ENCODE results near the gene GPATCH3.
"Not testable (repeated sequence)": the region's sequence is repeated elsewhere in the genome, so short reads cannot be mapped to it uniquely, and the experiment has no call there.

The GPATCH3 gene

DNA sequence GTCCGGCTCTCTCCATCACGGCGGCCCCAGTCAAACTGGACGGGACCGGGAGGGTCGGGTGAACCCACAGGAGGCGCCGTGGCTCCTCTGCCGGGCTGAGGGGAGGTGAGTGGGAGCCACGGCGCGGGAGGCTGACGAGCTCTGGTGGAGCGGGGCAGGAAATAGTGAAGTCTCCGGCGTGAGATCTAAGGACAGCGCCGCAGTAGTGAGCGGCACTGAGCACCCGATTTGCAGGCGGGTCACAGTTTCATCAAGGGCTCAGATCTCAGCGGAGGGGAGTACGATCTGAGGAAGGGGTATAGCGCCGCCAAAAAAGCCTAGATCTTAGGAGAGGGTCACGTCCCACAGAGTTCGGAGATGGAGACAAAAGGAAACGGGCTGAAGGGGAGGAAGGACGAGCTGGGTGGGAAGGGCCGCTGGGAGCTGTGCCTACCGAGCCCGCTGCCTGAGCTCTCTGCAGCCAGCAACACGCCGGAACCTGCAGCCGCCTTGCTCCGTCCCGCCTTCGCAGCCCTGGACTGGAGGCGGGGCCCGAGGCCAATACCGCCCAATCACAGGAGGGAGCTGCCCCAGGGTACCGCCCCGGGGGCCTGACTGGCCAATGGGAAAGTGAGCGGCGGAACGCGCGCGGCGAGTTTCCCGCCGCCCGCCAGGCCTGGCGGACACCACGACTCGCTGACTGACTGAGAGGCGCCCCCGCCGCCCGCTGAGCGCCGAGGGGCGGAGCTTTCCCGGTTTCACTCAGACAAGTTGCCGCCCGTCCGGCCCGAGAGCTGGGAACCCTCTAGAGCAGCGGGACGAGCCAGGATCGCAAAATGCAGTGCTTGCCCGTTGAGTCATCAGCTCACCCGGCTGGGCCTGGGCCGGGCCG is 35.4 kb downstream of the GPATCH3 start:
- DNase-seq (ENCODE audit: low read depth in 2 of 2): peak; percentile 82 to 86

DNA sequence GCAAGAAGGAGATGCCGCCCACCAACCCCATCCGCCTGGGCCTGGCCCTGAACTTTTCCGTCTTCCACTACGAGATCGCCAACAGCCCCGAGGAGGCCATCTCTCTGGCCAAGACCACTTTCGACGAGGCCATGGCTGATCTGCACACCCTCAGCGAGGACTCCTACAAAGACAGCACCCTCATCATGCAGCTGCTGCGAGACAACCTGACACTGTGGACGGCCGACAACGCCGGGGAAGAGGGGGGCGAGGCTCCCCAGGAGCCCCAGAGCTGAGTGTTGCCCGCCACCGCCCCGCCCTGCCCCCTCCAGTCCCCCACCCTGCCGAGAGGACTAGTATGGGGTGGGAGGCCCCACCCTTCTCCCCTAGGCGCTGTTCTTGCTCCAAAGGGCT is 36.6 kb downstream of the GPATCH3 start:
- DNase-seq (ENCODE audit: low read depth in 2 of 2): no peak

DNA sequence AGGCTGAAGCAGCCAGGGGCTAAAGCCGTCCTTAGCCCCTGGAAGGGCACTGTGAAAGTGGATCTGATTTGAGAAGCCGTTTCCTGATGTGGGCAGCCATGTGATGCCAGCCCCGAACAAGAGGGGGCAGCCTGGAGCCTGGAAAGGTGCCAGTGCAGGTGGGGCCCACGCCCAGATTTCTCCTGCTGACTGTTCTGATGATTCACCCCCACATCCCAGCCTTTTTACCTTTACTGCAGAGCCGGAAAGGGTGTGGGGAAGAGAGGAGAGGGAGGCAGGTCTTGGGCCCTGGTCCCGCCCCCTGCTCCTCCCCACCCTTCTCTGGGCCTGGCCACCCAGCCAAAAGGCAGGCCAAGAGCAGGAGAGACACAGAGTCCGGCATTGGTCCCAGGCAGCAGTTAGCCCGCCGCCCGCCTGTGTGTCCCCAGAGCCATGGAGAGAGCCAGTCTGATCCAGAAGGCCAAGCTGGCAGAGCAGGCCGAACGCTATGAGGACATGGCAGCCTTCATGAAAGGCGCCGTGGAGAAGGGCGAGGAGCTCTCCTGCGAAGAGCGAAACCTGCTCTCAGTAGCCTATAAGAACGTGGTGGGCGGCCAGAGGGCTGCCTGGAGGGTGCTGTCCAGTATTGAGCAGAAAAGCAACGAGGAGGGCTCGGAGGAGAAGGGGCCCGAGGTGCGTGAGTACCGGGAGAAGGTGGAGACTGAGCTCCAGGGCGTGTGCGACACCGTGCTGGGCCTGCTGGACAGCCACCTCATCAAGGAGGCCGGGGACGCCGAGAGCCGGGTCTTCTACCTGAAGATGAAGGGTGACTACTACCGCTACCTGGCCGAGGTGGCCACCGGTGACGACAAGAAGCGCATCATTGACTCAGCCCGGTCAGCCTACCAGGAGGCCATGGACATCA is 37.2 kb downstream of the GPATCH3 start, which contains the start of gene SFN:
Gene SFN, plus strand, starts transcription at position 369 of the 904 bp plus-strand sequence. Its CDS starts 64 bp downstream, at position 433.
- no peak for DNase-seq (ENCODE audit: low read depth in 2 of 2)

DNA sequence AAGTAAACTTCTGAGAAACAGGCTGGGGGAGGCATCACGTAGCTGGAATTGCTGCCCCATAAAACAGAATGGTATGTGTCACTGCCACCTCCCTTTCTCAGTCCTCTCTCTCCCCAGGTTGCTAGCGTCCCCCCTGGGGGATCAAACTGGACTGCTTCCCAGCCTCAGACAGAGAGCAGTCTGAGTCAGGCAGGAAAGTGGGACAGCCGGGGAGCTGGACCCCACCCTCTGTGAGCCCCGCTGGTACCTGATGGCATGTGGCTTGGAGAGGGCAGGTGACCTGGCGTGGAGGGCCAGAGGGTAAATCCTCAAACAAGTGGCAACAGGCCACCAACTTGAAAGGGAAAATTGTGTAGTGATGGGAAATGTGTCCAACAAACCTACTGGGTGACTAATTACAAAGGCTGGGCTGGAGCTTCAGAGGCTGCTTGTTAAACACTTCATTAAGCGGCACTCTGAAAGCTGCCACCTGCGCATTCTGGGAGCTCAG is 38.3 kb downstream of the GPATCH3 start:
- no peak for DNase-seq (ENCODE audit: low read depth in 2 of 2)

DNA sequence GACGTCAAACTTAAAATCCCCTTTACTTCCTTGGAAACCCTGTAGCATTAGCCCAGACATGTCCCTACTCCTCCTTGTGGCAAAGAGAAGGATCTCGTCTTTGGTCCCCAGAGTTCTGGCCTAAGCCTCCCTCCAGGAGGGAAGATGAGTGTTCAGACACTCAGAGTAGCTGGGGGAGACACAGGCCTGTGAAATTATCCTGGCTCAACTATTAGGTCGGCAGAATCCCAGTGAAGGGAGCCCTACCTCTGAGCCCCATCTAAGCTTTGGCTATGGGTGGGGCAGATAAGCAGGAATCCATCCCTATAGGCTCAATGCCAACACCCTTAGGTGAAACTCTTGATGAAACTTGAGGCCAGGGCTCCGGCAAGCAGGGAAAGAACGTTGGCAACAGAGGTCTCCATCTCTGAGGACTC is 39.0 kb downstream of the GPATCH3 start:
- no peak for DNase-seq (ENCODE audit: low read depth in 2 of 2)

DNA sequence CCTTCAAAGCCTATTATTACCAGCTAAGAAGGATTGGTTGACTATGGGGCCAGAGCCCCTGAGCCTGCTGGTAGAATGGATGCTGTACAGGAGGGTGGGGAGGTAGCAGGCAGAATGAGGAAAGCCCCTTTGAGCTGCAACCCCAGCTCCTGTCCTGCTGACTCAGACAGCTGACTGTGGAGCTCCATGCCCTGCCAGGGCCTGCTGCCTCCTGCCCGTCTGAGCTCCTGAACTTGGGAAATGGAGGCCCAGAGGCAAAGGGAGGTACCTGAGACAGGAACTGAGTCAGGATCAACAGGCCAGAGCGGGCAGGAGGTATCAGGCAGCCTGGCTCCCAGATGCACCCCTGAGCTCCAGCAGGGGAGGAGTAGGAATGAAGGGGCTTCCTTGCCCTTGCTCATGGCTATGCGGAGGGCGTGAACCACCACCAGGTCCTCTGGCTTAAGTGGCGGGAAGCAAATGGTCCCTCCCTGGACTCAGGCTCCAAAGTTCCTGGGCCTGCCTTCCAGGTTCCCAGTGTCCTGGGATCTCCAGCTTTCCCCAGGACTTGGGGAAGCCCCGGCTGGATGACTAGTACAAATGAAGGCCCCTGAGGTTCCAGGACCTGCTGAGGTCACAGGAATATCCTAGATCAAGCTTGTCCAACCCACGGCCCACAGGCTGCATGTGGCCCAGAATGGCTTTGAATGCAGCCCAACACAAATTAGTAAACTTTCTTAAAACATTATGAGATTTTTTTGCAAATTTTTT is 41.2 kb downstream of the GPATCH3 start:
- DNase-seq (ENCODE audit: low read depth in 2 of 2): no peak

DNA sequence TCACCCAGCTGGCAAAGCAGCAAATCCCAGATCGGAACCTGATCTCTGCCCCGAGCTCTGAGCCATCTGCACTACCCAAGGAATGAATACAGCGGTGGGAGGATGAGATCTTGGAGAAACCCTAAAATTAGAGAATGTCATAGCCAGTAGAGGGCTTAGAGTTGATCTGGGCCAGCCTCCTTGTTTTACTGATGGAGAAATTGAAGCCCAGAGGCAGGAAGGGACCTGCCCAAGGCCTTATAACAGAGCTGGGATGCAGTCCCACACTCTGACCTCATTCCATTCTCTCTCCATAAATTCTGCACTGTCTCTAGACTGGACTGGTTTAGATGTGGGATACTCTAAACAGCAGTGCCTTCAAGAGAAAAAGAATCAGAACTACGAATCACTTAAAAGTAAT is 42.1 kb downstream of the GPATCH3 start:
- DNase-seq (ENCODE audit: low read depth in 2 of 2): no peak

DNA sequence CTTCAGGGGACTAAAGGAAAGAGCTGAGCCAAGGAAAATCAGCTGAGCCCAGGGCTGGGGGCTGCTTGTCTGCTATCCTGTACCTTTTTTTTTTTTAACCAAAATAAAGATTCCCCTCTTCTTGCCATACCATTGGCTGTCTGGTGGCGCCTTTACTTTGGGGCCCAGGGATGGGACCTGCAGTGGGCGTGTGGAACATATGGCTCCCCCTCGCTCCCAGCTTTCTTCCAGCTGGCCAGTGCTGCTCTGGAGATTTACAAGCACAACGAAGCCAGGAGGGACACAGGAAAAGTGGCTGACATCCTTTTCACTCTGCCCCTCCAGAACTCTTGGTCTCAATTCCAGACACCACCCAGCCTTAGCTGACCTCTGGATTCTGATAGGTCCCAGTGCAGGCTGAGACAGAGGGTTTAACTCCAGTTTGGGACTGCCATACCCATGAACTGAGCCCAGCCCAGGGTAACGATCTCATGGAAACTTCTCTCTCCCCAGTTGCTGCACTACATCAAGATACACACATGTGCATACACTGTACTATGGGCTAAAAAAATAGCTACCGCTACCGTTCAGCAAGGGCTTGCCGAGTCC is 42.7 kb downstream of the GPATCH3 start:
- DNase-seq (ENCODE audit: low read depth in 2 of 2): no peak

DNA sequence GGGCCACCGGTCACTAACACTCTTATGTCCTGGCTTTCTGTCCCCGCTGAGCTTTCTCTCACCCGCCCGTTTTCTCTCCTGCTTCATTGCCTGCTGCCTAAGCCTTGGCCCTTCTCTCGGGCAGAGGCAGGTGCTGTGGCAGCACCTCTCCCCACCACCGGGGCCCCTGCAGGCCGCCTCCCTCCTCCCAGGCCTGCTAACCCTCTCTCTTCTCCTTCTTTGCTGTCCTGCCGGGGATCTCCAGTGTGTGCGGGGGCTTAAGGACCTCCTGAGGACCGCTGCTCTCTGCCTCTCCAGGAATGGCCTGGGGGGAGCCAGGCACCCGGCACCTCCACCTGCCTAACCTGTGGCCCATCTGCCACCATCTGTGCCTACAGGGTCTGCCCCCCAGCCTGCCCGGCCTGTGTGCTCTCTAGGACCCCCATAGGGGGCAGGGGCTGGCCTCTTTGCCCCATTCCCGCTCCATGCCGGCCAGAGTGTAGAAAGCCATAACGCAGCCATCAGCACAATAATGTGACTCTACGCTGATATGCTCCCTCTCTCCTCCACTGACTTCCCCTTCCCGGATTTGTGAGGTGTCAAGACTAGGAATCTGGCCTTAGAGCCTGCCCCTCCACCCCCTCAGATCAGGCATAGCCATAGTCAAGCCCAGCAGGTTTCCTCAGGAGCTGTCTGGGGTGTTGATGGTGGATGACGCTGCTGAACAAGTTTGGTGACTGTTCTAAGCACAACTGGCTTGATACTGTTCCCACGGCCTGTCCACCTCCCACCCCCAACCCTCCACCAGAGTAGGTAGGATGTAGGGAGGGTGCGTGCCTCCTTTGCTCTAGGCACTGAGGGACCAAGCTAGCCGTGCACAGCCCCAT is 43.4 kb downstream of the GPATCH3 start:
- DNase-seq (ENCODE audit: low read depth in 2 of 2): no peak

DNA sequence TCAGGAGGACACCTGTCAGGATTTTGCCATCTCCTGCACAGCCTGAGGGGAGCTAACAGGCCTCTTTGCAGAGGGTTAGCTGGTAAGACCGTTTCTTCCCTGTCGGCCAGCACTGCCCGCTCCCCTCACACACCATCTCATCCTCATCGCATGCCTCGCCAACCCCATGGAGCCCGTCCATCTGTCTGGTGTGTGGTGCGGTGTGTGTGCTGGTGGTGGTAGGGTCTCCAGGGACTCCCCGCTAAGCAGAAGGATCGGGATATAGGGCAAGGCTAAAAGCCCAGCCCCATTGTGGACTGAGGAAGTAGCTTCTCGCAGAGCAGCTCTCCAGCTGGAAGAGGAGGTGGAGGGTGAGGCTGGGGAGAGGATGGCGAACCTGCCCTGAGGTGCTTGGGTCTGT is 44.1 kb downstream of the GPATCH3 start:
- no peak for DNase-seq (ENCODE audit: low read depth in 2 of 2)

DNA sequence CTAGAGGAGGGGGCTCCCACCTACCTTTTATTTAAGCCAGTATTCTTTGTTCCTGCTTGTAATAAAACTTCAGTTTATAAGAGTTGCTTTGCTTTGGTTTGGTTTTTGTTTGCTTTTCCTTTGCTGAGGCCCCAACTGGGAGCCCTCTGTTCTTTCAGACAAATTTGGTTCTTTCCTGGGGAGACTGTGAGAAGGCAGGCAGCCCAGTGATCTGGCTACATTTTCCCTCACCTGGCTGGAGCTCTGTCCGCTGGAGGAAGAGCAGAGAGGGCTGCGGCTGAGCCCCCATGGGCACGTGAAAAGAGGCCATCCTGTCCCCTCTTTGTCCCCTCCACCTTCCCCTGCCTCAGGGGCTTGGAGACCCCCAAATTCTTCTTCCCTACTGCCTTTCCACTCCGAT is 44.6 kb downstream of the GPATCH3 start:
- no peak for DNase-seq (ENCODE audit: low read depth in 2 of 2)

DNA sequence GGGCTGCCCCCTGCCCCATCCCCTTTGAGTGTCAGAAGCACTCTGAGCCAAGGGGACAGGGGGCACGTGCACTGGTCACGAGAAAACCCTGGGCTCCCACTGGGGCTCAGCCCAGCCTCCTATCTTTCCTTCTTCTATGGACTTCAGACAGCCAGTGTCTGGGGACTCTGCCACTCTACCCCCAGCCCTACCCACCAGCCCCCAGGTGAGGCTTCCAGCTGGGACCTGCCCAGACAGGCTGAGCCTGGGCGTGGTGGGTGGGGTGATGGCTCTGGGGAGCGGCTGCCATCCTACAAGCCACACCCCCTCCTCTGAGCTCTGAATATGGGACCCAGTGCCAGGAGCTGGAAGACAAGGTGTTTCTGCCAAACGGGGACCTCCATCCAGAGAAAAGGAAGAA is 45.4 kb downstream of the GPATCH3 start:
- no peak for DNase-seq (ENCODE audit: low read depth in 2 of 2)

DNA sequence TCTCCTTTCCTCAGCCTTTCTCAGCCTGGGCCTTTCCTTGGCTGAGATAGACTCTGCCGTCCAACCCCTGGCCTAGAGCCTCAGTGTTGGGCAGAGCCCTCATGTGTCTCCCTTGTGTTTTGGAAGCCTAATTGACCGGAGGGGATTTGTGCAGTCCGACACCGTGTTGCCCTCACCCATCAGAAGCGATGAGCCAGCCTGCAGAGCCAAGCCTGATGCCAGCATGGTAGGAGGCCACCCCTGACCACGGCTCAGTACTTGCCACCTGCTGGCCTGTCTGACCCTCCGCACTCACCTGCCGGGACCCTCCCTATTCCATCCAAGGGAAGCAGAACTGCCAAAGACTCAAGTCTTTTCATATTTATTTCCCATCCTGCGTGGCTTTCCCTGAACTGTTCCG is 46.7 kb downstream of the GPATCH3 start:
- DNase-seq (ENCODE audit: low read depth in 2 of 2): no peak

DNA sequence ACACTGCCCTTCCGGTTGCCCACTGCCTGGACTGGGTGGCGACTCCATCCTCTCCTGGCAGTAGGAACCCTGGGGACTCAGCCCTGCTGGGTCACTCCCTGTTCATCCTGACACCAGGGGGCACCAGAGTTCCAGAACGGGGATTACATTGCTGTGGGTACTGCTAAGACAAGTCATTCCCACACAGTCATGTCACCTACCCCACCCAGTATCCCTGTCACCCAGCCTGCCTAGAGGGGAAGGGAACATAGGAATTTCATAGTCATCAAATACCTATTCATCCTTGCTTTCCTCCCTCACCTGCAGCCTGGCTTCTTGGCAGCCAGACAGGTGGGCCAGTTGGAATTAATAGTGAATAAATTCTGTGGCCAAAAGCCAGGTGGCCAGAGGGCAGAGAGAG is 47.1 kb downstream of the GPATCH3 start:
- DNase-seq (ENCODE audit: low read depth in 2 of 2): peak; percentile 62 to 66

DNA sequence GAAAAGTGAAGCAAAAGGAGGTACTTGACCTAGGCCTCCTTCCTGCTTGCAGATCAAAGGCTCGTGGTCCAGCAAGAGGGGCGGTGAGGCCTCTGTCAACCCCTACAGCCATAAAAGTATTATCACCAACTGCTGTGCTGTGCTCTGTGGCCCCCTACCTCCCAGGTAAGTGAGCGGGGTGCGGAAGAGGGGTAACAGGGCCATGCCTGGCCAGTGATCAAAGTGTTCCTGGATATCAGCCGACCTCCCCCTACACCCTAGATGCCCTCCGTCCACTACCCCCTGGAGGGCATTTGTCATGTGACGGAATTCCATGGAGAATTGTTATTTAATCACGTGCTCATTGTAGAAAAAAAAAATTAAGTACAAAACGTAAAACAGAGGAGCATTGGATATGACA is 47.6 kb downstream of the GPATCH3 start:
- DNase-seq (ENCODE audit: low read depth in 2 of 2): no peak

DNA sequence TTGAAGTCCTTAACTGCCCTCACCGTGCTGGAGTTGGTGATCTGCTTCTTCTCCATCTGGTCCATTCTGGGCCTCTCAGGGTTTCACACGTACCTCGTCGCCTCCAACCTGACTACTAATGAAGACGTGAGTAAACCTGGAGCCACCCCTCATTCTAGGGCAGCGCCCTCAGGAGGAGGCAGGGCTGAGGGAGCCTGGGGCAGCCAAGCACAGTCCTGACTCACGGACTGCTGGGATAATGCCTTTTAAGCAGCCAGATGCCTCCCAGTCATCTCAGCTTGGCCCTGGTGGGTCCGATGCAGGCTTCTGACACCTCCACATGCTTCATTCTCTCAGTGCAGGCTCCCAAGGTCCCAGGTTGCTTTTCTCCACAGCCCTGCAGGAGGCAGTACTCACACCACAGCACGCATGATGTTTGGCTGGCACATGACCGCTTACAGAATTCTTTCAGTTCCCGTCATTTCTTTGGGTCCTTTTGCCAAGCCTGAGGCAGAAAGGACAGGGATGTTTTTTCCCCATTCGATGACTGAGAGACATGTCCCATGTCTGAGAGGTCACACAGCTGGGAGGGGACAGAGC is 49.1 kb downstream of the GPATCH3 start:
- DNase-seq (ENCODE audit: low read depth in 2 of 2): no peak

DNA sequence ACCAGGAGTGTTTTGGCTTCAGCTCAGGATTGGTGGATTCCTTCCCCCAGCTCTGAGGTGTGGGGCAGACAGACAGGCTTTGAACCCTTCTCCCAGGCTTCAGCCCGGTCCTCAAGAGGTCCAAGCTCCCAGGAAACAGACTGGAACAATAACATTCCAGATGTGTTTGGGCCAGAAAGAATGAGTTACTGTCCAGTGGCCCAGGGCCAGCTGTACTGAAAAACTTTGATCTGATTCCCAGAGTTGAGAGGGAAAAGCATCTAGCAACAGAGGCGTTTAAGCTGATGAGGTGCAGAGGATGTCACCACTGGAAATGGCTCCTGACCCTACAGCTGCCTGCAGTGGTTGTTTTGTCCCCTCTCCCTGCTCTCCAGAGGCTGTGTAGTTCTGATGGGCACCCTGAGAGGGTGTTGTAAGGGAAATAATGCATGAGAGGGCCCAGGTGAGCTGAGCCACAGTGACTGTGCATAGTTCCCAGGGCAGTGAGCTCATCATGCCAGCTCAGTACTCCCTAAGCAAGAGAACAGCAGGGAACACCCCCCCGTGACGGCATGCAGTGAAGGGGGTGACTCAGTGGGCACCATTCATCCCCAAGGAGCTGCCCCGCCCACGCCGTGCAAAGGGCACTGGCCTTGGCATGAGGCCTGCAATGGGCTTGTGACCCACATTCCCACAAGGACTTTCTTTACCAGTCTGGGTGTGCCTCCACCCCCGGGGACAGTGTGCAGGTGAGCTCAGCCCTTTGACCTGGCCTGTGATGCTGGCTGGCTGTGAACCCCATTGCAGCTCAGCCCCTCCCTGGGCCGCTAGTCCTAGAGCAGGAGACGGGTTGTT is 51.1 kb downstream of the GPATCH3 start:
- no peak for DNase-seq (ENCODE audit: low read depth in 2 of 2)

DNA sequence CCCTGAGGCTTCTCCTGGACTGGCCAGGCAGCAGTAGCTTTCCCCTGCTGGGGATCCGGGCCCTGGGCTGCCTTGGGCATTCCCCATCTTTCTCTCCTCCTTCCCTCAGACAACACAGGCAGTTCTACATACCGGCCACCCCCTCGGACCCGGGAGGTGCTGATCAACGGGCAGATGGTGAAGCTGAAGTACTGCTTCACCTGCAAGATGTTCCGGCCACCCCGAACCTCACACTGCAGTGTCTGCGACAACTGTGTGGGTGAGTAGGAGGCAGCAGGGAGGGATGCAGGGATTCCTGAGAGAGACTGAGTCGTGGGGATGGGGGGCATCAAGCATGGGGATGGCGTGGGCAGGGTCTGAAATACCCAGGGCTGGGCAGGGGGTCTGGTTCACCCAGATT is 51.8 kb downstream of the GPATCH3 start:
- DNase-seq (ENCODE audit: low read depth in 2 of 2): no peak

DNA sequence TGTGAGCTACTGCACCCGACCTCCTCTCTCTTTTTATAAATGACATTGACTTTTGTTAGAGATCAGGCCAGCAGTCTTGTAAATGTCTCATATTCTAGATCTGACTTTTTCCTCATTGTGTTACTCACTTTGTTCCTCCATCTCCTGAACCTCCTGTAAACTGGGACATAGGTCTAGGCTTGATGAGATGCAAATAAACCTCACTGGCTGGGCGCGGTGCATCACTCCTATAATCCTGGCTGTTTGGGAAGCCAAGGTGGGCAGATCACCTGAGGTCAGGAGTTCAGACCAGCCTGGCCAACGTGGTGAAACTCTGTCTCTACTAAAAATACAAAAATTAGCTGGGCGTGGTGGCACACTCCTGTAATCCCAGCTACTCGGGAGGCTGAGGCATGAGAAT is 52.4 kb downstream of the GPATCH3 start:
- not testable (repeated sequence) for DNase-seq (ENCODE audit: low read depth in 2 of 2)
